NCI-H2107 treated with DMSO at 0.1 percent for 48 hours (cell line): Measurements from ENCODE around the gene NLRP10.
"Not testable (repeated sequence)": the region's sequence is repeated elsewhere in the genome, so short reads cannot be mapped to it uniquely, and the experiment has no call there.

Experiments
- DNase-seq: peaks from one replicate; lab custom pipeline; 2025; ENCODE audit not compliant: unreplicated experiment; lab: John Stamatoyannopoulos, UW

Gene NLRP10, protein sequence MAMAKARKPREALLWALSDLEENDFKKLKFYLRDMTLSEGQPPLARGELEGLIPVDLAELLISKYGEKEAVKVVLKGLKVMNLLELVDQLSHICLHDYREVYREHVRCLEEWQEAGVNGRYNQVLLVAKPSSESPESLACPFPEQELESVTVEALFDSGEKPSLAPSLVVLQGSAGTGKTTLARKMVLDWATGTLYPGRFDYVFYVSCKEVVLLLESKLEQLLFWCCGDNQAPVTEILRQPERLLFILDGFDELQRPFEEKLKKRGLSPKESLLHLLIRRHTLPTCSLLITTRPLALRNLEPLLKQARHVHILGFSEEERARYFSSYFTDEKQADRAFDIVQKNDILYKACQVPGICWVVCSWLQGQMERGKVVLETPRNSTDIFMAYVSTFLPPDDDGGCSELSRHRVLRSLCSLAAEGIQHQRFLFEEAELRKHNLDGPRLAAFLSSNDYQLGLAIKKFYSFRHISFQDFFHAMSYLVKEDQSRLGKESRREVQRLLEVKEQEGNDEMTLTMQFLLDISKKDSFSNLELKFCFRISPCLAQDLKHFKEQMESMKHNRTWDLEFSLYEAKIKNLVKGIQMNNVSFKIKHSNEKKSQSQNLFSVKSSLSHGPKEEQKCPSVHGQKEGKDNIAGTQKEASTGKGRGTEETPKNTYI

GRCh38 chr11:7965386-7965785, at the start of gene NLRP10:
TSS of gene NLRP10 (minus strand) at chr11:7965447. CDS start at chr11:7963495, 1,952 bp downstream.
- DNase-seq: no peak

- DNase-seq: no peak
These were observed 48.6 kb upstream of the NLRP10 start for GRCh38 chr11:8013833-8014232.

- DNase-seq: peak; percentile 16
These were observed 46.8 kb upstream of the NLRP10 start for GRCh38 chr11:8011981-8012444.

GRCh38 chr11:8011371-8011770, 46.1 kb upstream of the NLRP10 start:
- no peak for DNase-seq

- DNase-seq: no peak
These were observed 44.6 kb upstream of the NLRP10 start for GRCh38 chr11:8009856-8010255.

- DNase-seq: no peak
These were observed 43.0 kb upstream of the NLRP10 start for GRCh38 chr11:8008212-8008611.

DNA sequence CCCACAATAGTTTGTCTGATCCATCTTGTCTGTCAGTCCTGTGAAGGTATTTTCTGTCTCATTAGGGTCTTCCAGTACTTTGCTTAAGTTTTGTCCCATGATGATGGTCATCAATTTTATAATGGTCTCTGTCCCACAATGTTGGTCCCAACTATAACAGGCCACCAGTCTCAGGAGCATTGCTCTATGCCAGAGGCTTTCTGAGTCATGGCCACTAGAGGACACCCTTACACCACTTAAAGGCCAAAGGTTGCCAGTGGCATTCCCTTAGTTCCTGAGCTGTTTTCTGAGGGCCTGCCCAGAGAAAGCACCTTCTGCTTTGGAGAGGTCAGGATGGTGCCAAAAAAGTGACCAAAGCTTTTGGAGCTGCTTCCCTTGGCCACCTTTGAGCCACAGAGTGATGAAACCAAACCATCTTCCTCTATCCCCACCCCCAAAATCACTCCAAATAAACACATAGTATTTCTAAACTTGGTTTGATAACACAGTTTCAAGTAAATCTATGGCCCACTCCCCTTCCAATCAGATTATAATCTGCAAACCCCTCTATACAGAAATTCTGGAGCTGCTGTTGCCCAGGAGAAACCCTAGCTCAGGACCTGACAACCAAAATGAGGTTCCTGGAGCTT, 41.2 kb upstream of the NLRP10 start:
- DNase-seq: peak; percentile 67

- DNase-seq: no peak
These were observed 40.3 kb upstream of the NLRP10 start for GRCh38 chr11:8005556-8005955.

DNA sequence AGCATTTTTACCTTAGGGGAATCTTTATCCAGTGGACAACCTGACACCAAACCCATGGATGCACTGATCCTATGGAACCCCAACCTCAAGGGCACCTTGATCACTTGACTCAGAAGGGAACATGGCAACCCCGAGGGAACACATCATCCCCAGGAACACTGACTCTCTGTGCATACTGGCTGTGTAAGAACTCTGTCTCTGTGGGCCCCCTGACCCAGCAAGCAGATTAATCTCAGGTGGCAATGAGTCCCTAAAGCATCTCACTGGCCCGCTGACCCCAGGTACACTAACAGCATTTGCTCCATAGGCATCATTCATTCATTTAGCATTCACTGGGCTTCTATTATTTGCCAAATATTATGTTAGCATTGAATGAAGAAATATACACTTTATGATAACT, 38.8 kb upstream of the NLRP10 start:
- no peak for DNase-seq

GRCh38 chr11:8003187-8003586, 37.9 kb upstream of the NLRP10 start:
- no peak for DNase-seq

DNA sequence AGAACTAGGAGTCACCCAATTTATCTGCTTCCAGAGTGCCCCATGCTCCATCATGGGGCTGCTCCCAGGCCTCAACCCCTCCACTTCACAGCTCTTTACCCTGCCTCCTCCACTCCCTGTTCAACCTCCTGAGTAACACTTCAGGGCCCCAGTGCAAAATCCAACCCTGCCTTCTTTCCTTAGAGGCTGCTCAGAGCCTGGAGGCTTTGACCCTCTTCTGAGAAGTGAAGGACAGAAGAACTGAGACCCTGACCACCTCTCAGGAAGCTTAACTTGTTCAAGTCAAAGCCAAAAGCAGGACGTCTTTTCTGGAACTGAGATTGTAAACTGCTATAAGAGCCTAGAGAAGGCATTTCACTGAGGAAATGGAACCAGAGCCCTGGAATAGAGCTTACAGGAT, 37.4 kb upstream of the NLRP10 start:
- DNase-seq: no peak

DNA sequence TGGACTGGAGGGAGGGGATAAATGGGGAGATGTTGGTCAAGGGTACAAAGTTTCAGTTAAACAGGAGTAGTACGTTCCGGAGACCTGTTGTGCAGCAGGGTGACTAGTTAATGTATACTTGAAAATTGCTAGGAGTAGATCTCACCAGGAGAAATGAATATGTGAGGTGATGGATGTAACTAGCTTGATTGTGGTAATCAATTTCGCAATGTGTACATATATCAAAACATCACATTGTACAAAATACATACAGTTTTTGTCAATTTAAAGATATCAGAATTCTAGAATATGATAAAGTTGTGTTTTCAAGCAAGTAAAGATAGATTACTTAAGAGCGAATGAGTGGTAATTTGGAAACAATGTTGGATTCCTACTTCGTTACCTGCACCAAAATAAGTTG, 35.1 kb upstream of the NLRP10 start:
- no peak for DNase-seq

DNA sequence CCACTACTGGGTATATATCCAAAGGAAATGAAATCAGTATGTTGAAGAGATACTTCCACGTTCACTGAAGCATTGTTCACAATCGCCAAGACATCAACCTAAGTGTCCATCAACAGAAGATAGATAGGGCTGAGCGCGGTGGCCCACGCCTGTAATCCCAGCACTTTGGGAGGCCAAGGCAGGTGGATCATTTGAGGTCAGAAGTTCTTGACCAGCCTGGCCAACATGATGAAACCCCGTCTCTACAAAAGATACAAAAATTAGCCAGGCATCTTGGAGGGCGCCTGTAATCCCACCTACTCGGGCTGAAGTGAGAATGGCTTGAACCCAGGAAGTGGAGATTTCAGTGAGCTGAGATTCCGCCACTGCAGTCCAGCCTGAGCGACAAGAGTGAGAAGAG, 34.5 kb upstream of the NLRP10 start:
- no peak for DNase-seq

GRCh38 chr11:7994581-7995278, 29.5 kb upstream of the NLRP10 start:
- no peak for DNase-seq

- not testable (repeated sequence) for DNase-seq
These were observed 22.3 kb upstream of the NLRP10 start for GRCh38 chr11:7987560-7987883.

- DNase-seq: peak; percentile 99
These were observed 21.7 kb upstream of the NLRP10 start, which contains the start of gene EIF3F for GRCh38 chr11:7986768-7987559. TSS of gene EIF3F (plus strand) at chr11:7987337. CDS start at chr11:7987353, 16 bp downstream.

- DNase-seq: no peak
These were observed 18.8 kb upstream of the NLRP10 start for GRCh38 chr11:7983832-7984590.

DNA sequence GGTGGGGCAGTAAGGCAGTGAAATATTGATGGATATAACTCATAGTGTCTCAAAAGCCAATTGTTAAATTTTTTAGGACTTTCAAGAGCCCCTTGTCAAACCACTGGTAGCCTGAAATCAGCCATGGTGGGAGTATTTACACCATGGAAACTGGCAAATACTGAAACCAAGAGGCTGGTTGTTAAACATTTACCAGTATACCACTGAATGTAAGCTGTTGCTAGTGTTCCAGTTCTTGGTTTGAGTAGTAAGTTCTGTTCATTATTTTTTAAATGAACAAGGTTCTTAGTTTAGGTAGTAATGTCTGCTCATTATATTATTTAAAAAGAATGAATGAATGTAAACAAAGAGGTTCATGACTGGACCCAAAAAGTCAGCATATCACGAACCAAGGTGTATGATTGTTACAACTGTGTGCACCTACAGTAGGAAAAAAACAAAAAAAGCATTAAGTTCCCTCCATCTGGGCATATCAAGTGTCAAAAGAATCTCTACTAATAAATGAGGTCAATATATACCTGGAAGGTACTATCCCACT, 17.4 kb upstream of the NLRP10 start:
- no peak for DNase-seq

- DNase-seq: no peak
These were observed 16.4 kb upstream of the NLRP10 start for GRCh38 chr11:7981619-7982157.
